WTC11 (cell line): Measurements from ENCODE around the gene ZNF821. TPM values are rescaled to one million over a fixed set of nuclear protein-coding genes. Genes with fewer than 3 reads are reported as not detected.
A peak's percentile ranks its signal among the peaks of the same experiment; 100 is the strongest.

Experiments
- ATAC-seq: fragments of 200-7000 bp; cut with Tn5 transposase; 2 replicates; pipeline ENCODE4 v1.10.0; 2021; ENCODE audit warnings: mild to moderate bottlenecking, moderate library complexity
- CTCF ChIA-PET: fragments of 300-600 bp; sonication (Branson Sonifier 250); formaldehyde crosslinking; loops from one replicate; lab custom pipeline; 2021; ENCODE audit warnings: antibody characterized with exemption; lab: Charles Lee
- POLR2A ChIA-PET: fragments of 350-600 bp; sonication (Branson Sonifier 250); formaldehyde crosslinking; loops from one replicate; lab custom pipeline; 2021; ENCODE audit warnings: antibody characterized with exemption; lab: Charles Lee
- DNase-seq: peaks from one replicate; pipeline ENCODE4 v3.0.0; 2021; ENCODE audit warnings: low spot score
- H3K27ac Mint-ChIP-seq: 2 replicates; pipeline ENCODE4 v1.8.0; 2021; ENCODE audit warnings: mixed read lengths
- H3K27me3 Mint-ChIP-seq: 2 replicates; pipeline ENCODE4 v1.8.0; 2021; ENCODE audit warnings: low read depth, mild to moderate bottlenecking, moderate library complexity, mixed read lengths
- H3K36me3 Mint-ChIP-seq: 2 replicates; pipeline ENCODE4 v1.8.0; 2021; ENCODE audit warnings: mixed read lengths
- H3K4me1 Mint-ChIP-seq: 2 replicates; pipeline ENCODE4 v1.8.0; 2022; ENCODE audit warnings: mixed read lengths
- H3K4me3 Mint-ChIP-seq: 2 replicates; pipeline ENCODE4 v1.8.0; 2021; ENCODE audit warnings: mild to moderate bottlenecking, moderate library complexity, mixed read lengths
- H3K9me3 Mint-ChIP-seq: 2 replicates; pipeline ENCODE4 v1.8.0; 2021; ENCODE audit warnings: mixed read lengths
- CREB1 ChIP-seq: sonication (generic); formaldehyde crosslinking; IDR thresholded peaks from 2 replicates; pipeline ENCODE4 v1.8.0; 2023; ENCODE audit warnings: mild to moderate bottlenecking, missing genetic modification reagents
- CREM ChIP-seq: sonication (generic); formaldehyde crosslinking; IDR thresholded peaks from 2 replicates; pipeline ENCODE4 v1.8.1; 2022; ENCODE audit warnings: mild to moderate bottlenecking, missing genetic modification reagents, moderate library complexity
- ESRRA ChIP-seq: sonication (generic); formaldehyde crosslinking; IDR thresholded peaks from 2 replicates; pipeline ENCODE4 v1.8.1; 2022; ENCODE audit warnings: mild to moderate bottlenecking, missing genetic modification reagents, borderline replicate concordance
- GRHL2 ChIP-seq: fragments of 250-450 bp; sonication (Bioruptor Pico); IDR thresholded peaks from 2 replicates; pipeline ENCODE4 v1.8.0; 2022; ENCODE audit warnings: mild to moderate bottlenecking, moderate library complexity; ENCODE audit not compliant: insufficient replicate concordance, severe bottlenecking
- HMGA2 ChIP-seq: fragments of 250-450 bp; sonication (Bioruptor Pico); IDR thresholded peaks from 2 replicates; pipeline ENCODE4 v1.4.0; 2021; ENCODE audit warnings: mild to moderate bottlenecking, moderate library complexity
- PRRX2 ChIP-seq: fragments of 250-450 bp; sonication (Bioruptor Pico); IDR thresholded peaks from 2 replicates; pipeline ENCODE4 v1.8.0; 2021; ENCODE audit warnings: mild to moderate bottlenecking
- SMAD3 ChIP-seq: sonication (generic); formaldehyde crosslinking; IDR thresholded peaks from 2 replicates; pipeline ENCODE4 v1.8.0; 2022; ENCODE audit warnings: missing genetic modification reagents, mild to moderate bottlenecking, borderline replicate concordance
- SMAD4 ChIP-seq: sonication (generic); formaldehyde crosslinking; IDR thresholded peaks from 2 replicates; pipeline ENCODE4 v1.8.0; 2022; ENCODE audit warnings: mild to moderate bottlenecking, missing genetic modification reagents
- ZNF138 ChIP-seq: sonication (generic); formaldehyde crosslinking; conservative IDR thresholded peaks from 2 replicates; pipeline ENCODE4 v1.8.1; 2022; ENCODE audit warnings: mild to moderate bottlenecking, moderate library complexity, missing genetic modification reagents
- ZNF232 ChIP-seq: sonication (generic); formaldehyde crosslinking; IDR thresholded peaks from 2 replicates; pipeline ENCODE4 v1.8.0; 2022; ENCODE audit warnings: mild to moderate bottlenecking, missing genetic modification reagents
- ZNF416 ChIP-seq: fragments of 250-450 bp; sonication (Bioruptor Pico); IDR thresholded peaks from 2 replicates; pipeline ENCODE4 v1.9.0; 2021; ENCODE audit warnings: mild to moderate bottlenecking, inconsistent platforms
- total RNA-seq: library from RNA; stranded (reverse); gene quantifications from 3 replicates; pipeline ENCODE4 v1.2.3, GENCODE V29; 2021
- TF ChIP-seq, protein P1 (sequence below): sonication (generic); formaldehyde crosslinking; IDR thresholded peaks from 2 replicates; pipeline ENCODE4 v1.8.1; 2023; ENCODE audit warnings: mild to moderate bottlenecking, missing genetic modification reagents, moderate library complexity
- TF ChIP-seq, protein P2 (sequence below): sonication (generic); formaldehyde crosslinking; IDR thresholded peaks from 2 replicates; pipeline ENCODE4 v1.8.0; 2022; ENCODE audit warnings: mild to moderate bottlenecking, missing genetic modification reagents
- TF ChIP-seq, protein P3 (sequence below): sonication (generic); formaldehyde crosslinking; IDR thresholded peaks from 2 replicates; pipeline ENCODE4 v1.8.1; 2022; ENCODE audit warnings: missing genetic modification reagents, borderline replicate concordance
- TF ChIP-seq, protein P4 (sequence below): sonication (generic); formaldehyde crosslinking; IDR thresholded peaks from 2 replicates; pipeline ENCODE4 v1.8.1; 2023; ENCODE audit warnings: mild to moderate bottlenecking, moderate library complexity, missing genetic modification reagents
- TF ChIP-seq, protein P5 (sequence below): sonication (generic); formaldehyde crosslinking; IDR thresholded peaks from 2 replicates; pipeline ENCODE4 v1.8.1; 2023; ENCODE audit warnings: mild to moderate bottlenecking, missing genetic modification reagents, moderate library complexity
- TF ChIP-seq, protein P6 (sequence below): sonication (generic); formaldehyde crosslinking; IDR thresholded peaks from 2 replicates; pipeline ENCODE4 v1.8.0; 2022; ENCODE audit warnings: missing genetic modification reagents
- TF ChIP-seq, protein P7 (sequence below): sonication (generic); formaldehyde crosslinking; IDR thresholded peaks from 2 replicates; pipeline ENCODE4 v1.8.1; 2022; ENCODE audit warnings: low read depth, missing genetic modification reagents, borderline replicate concordance
- TF ChIP-seq, protein P8 (sequence below): sonication (generic); formaldehyde crosslinking; conservative IDR thresholded peaks from 2 replicates; pipeline ENCODE4 v1.8.1; 2022; ENCODE audit warnings: mild to moderate bottlenecking, missing genetic modification reagents
- TF ChIP-seq, protein P9 (sequence below): fragments of 250-450 bp; sonication (Bioruptor Pico); IDR thresholded peaks from 2 replicates; pipeline ENCODE4 v1.8.0; 2021; ENCODE audit warnings: mild to moderate bottlenecking

ZNF821 gene
- total RNA-seq, 1 experiment from 2014 or later = 16.2 TPM

DNA sequence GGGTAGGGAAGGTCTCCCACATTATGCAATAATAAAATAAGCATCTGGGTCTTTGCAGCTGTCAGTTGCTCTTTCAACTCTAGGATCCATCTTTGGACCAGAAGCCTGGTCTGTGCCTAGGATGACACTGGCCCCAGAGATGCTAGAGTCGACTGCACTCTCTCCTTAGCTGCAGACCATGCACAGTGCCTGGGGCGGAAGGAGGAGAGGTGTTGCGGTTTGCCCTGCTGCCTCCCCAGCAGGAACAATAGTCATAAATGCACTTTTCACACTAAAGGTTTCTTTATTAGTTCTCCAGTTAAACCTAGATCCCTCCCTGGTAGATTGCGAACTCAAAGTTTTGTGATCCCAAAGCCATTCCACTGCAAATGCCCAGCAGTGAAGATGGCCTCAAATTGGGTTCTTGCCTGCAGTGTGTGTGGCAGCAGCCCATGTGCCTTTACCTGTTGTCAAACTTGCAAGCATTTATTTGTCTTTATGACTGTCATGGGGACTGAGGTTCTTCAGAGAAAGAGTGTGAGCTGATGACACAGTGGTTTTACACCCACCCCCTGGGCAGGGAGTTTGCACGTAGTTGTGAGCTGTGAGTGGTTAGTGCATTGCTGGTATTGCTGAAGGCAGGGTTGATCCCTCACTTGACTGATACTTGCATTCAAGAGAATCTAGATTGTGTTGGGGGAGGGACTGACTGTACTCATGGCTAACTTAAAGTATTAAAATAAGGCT is 27.9 kb downstream of the ZNF821 start:
- no peak for ATAC-seq
- no peaks in the 10 kb centered on the region for H3K4me1 Mint-ChIP-seq
- 0 out of 2 replicates have a peak overlapping the region, but pooled peaks have one; percentile 32 for H3K27ac Mint-ChIP-seq
- H3K9me3 Mint-ChIP-seq = no peaks in the 10 kb centered on the region
- no peaks in the 10 kb centered on the region for H3K27me3 Mint-ChIP-seq
- no peak overlapping the region for H3K4me3 Mint-ChIP-seq
- DNase-seq = no peak
- peaks cover 13% of the 10 kb centered on the region for H3K36me3 Mint-ChIP-seq
- no peak for TF ChIP-seq ZNF232 (CRISPR knock-in tag)
- TF ChIP-seq, protein P1, sequence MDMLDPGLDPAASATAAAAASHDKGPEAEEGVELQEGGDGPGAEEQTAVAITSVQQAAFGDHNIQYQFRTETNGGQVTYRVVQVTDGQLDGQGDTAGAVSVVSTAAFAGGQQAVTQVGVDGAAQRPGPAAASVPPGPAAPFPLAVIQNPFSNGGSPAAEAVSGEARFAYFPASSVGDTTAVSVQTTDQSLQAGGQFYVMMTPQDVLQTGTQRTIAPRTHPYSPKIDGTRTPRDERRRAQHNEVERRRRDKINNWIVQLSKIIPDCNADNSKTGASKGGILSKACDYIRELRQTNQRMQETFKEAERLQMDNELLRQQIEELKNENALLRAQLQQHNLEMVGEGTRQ (CRISPR knock-in tag) = no peak
- TF ChIP-seq, protein P2, sequence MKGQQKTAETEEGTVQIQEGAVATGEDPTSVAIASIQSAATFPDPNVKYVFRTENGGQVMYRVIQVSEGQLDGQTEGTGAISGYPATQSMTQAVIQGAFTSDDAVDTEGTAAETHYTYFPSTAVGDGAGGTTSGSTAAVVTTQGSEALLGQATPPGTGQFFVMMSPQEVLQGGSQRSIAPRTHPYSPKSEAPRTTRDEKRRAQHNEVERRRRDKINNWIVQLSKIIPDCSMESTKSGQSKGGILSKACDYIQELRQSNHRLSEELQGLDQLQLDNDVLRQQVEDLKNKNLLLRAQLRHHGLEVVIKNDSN (CRISPR knock-in tag) = no peak
- no peak for TF ChIP-seq ESRRA (CRISPR knock-in tag)
- no peak for TF ChIP-seq ZNF138 (CRISPR knock-in tag)
- TF ChIP-seq CREM (CRISPR knock-in tag) = no peak
- TF ChIP-seq, protein P3, sequence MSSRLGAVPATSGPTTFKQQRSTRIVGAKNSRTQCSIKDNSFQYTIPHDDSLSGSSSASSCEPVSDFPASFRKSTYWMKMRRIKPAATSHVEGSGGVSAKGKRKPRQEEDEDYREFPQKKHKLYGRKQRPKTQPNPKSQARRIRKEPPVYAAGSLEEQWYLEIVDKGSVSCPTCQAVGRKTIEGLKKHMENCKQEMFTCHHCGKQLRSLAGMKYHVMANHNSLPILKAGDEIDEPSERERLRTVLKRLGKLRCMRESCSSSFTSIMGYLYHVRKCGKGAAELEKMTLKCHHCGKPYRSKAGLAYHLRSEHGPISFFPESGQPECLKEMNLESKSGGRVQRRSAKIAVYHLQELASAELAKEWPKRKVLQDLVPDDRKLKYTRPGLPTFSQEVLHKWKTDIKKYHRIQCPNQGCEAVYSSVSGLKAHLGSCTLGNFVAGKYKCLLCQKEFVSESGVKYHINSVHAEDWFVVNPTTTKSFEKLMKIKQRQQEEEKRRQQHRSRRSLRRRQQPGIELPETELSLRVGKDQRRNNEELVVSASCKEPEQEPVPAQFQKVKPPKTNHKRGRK (CRISPR knock-in tag) = no peak
- no peak for TF ChIP-seq HMGA2 (CRISPR knock-in tag)
- TF ChIP-seq, protein P4, sequence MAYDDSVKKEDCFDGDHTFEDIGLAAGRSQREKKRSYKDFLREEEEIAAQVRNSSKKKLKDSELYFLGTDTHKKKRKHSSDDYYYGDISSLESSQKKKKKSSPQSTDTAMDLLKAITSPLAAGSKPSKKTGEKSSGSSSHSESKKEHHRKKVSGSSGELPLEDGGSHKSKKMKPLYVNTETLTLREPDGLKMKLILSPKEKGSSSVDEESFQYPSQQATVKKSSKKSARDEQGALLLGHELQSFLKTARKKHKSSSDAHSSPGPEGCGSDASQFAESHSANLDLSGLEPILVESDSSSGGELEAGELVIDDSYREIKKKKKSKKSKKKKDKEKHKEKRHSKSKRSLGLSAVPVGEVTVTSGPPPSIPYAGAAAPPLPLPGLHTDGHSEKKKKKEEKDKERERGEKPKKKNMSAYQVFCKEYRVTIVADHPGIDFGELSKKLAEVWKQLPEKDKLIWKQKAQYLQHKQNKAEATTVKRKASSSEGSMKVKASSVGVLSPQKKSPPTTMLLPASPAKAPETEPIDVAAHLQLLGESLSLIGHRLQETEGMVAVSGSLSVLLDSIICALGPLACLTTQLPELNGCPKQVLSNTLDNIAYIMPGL = no peak
- no peak for TF ChIP-seq GRHL2 (CRISPR knock-in tag)
- no peak for TF ChIP-seq ZNF416 (CRISPR knock-in tag)
- TF ChIP-seq, protein P5, sequence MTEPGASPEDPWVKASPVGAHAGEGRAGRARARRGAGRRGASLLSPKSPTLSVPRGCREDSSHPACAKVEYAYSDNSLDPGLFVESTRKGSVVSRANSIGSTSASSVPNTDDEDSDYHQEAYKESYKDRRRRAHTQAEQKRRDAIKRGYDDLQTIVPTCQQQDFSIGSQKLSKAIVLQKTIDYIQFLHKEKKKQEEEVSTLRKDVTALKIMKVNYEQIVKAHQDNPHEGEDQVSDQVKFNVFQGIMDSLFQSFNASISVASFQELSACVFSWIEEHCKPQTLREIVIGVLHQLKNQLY (CRISPR knock-in tag) = no peak
- no peak for TF ChIP-seq SMAD3 (CRISPR knock-in tag)
- TF ChIP-seq, protein P6, sequence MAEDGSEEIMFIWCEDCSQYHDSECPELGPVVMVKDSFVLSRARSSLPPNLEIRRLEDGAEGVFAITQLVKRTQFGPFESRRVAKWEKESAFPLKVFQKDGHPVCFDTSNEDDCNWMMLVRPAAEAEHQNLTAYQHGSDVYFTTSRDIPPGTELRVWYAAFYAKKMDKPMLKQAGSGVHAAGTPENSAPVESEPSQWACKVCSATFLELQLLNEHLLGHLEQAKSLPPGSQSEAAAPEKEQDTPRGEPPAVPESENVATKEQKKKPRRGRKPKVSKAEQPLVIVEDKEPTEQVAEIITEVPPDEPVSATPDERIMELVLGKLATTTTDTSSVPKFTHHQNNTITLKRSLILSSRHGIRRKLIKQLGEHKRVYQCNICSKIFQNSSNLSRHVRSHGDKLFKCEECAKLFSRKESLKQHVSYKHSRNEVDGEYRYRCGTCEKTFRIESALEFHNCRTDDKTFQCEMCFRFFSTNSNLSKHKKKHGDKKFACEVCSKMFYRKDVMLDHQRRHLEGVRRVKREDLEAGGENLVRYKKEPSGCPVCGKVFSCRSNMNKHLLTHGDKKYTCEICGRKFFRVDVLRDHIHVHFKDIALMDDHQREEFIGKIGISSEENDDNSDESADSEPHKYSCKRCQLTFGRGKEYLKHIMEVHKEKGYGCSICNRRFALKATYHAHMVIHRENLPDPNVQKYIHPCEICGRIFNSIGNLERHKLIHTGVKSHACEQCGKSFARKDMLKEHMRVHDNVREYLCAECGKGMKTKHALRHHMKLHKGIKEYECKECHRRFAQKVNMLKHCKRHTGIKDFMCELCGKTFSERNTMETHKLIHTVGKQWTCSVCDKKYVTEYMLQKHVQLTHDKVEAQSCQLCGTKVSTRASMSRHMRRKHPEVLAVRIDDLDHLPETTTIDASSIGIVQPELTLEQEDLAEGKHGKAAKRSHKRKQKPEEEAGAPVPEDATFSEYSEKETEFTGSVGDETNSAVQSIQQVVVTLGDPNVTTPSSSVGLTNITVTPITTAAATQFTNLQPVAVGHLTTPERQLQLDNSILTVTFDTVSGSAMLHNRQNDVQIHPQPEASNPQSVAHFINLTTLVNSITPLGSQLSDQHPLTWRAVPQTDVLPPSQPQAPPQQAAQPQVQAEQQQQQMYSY (CRISPR knock-in tag) = no peak
- TF ChIP-seq CREB1 (CRISPR knock-in tag) = no peak
- TF ChIP-seq PRRX2 (CRISPR knock-in tag) = no peak
- TF ChIP-seq, protein P7, sequence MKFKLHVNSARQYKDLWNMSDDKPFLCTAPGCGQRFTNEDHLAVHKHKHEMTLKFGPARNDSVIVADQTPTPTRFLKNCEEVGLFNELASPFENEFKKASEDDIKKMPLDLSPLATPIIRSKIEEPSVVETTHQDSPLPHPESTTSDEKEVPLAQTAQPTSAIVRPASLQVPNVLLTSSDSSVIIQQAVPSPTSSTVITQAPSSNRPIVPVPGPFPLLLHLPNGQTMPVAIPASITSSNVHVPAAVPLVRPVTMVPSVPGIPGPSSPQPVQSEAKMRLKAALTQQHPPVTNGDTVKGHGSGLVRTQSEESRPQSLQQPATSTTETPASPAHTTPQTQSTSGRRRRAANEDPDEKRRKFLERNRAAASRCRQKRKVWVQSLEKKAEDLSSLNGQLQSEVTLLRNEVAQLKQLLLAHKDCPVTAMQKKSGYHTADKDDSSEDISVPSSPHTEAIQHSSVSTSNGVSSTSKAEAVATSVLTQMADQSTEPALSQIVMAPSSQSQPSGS (CRISPR knock-in tag) = no peak
- no peak for TF ChIP-seq SMAD4 (CRISPR knock-in tag)
- TF ChIP-seq, protein P8, sequence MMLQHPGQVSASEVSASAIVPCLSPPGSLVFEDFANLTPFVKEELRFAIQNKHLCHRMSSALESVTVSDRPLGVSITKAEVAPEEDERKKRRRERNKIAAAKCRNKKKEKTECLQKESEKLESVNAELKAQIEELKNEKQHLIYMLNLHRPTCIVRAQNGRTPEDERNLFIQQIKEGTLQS (CRISPR knock-in tag) = no peak
- TF ChIP-seq, protein P9, sequence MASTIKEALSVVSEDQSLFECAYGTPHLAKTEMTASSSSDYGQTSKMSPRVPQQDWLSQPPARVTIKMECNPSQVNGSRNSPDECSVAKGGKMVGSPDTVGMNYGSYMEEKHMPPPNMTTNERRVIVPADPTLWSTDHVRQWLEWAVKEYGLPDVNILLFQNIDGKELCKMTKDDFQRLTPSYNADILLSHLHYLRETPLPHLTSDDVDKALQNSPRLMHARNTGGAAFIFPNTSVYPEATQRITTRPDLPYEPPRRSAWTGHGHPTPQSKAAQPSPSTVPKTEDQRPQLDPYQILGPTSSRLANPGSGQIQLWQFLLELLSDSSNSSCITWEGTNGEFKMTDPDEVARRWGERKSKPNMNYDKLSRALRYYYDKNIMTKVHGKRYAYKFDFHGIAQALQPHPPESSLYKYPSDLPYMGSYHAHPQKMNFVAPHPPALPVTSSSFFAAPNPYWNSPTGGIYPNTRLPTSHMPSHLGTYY (CRISPR knock-in tag) = no peak
- CTCF ChIA-PET = no interaction called here
- POLR2A ChIA-PET = no interaction called here
